D721Med (cell line): ENCODE measurements around the gene REXO2.

Experiments
- DNase-seq: peaks from one replicate; pipeline ENCODE4 v3.0.0; 2011; ENCODE audit warnings: low spot score; ENCODE audit not compliant: insufficient read length
- FAIRE-seq: peaks from 2 replicates; lab custom pipeline; 2011; peaks lifted over from hg19 to GRCh38; lab: Jason Lieb, UNC
- CTCF ChIP-seq: IDR thresholded peaks from 2 replicates; pipeline ENCODE4 v1.5.1; 2012; ENCODE audit warnings: mild to moderate bottlenecking, control low read depth; ENCODE audit not compliant: insufficient read depth; ENCODE audit errors: missing control alignments

Gene REXO2

DNA sequence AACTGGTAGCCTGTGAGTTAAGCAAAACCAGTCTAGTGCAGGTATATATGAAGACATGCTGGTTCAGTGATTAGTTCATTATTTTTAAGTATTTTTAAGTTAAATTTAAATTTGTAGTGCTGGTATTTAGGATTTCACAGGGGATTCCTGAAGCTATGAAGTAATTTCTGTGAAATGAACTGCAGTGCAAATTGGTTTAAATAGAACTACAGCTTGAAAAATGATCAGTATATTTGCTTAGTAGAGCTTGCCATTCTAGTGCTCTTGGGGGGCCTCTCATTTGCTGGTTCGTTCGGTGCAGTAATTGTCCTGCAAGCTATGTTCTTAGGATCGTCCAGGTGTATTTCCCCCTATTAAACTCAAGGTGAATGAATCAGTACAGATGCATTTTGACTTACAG, 13.1 kb downstream of the REXO2 start:
- TF ChIP-seq CTCF: no peak
- no peak for DNase-seq
- FAIRE-seq: no peak

GRCh38 chr11:114463999-114464398, 24.7 kb downstream of the REXO2 start:
- TF ChIP-seq CTCF: no peak
- no peak for FAIRE-seq
- DNase-seq: no peak

DNA sequence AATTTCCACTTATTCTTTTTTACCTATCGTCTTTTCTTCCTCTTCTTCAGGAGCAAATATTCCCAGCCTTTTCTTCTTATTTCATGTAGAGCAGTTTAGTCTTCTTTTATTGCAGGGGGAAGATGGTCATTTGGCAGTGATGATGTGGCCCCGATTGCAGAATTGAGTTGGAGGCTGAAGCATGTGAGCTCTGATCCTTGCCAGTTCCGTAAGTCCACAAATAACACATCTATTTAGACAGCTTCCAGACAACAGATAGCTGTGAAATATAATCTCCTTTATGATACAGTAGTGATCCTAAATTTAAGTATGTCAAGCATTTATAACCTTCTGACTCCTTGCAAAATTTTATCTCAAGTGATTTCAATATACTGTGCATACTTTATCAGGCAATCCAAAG, 27.5 kb downstream of the REXO2 start:
- no peak for TF ChIP-seq CTCF

DNA sequence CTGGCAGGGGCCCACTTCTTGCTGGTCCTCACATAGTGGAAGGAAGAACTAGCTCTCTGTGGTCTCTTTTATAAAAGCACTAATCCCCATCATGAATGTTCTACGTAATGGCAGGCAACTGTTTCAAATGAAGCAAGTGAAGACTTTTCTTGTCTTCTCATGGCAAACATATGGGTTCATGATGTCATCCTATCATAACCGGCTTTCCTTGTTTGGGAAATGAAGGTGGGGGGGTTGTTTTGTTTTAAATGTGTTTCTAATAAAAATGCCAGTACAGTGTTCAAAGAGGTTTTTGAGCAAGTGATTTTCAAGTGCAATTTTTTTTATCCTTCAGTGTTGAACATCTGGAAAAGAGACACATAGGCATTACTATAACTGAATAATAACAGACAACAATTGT, 33.4 kb downstream of the REXO2 start:
- FAIRE-seq: no peak
- TF ChIP-seq CTCF: no peak
- DNase-seq: no peak

More for the DNA sequence above, 27.5 kb downstream of the REXO2 start:
- no peak for DNase-seq
- FAIRE-seq: no peak

- no peak for TF ChIP-seq CTCF
- FAIRE-seq (no peak), DNase-seq (no peak)
These were observed 38.7 kb downstream of the REXO2 start for GRCh38 chr11:114478001-114478410.

GRCh38 chr11:114478768-114479167, 39.5 kb downstream of the REXO2 start:
- FAIRE-seq (no peak), DNase-seq (no peak)
- TF ChIP-seq CTCF: no peak

- FAIRE-seq: no peak
These were observed 40.1 kb downstream of the REXO2 start for GRCh38 chr11:114479331-114479730.

More at GRCh38 chr11:114479331-114479730, 40.1 kb downstream of the REXO2 start:
- DNase-seq: no peak
- TF ChIP-seq CTCF: no peak
